Tibial nerve (tissue), 4 donors: ENCODE data around the gene PRDM5. TPM values are rescaled to one million over a fixed set of nuclear protein-coding genes. Genes with fewer than 3 reads are reported as not detected.

ENCODE experiments used
- DNase-seq, 2 donors: peaks; one replicate each; pipeline ENCODE4 v3.0.0-alpha.2; 2019; ENCODE audit warnings: low spot score in 2 of 2
- H3K27ac ChIP-seq, 4 donors: fragments of 200-600 bp; sonication (generic) in 3 of 4; one replicate each; pipeline ENCODE4 v1.5.1; 2017 to 2019; ENCODE audit warnings: mild to moderate bottlenecking in 1 of 4
- H3K27me3 ChIP-seq, 2 donors: fragments of 200-600 bp; sonication (generic) in 1 of 2; one replicate each; pipeline versions ENCODE4 v1.5.1 to v1.6.0; 2017 to 2019
- H3K36me3 ChIP-seq, 3 donors: fragments of 200-600 bp; sonication (generic); one replicate each; pipeline ENCODE4 v1.5.1; 2018 to 2019
- H3K4me1 ChIP-seq, 4 donors: fragments of 200-600 bp; sonication (generic) in 3 of 4; one replicate each; pipeline ENCODE4 v1.5.1; 2017 to 2019
- H3K4me3 ChIP-seq, 4 donors: fragments of 200-600 bp; sonication (generic) in 3 of 4; one replicate each; pipeline ENCODE4 v1.5.1; 2017 to 2019; ENCODE audit warnings: mild to moderate bottlenecking in 1 of 4, moderate library complexity in 1 of 4
- H3K9me3 ChIP-seq, 4 donors: fragments of 200-600 bp; sonication (generic) in 3 of 4; one replicate each; pipeline ENCODE4 v1.5.1; 2017 to 2019
- CTCF ChIP-seq, 5 experiments: fragments of 200-600 bp in 3 of 5; fragments of 450-650 bp in 2 of 5; sonication (generic) in 3 of 5; IDR thresholded peaks; one replicate each; pipeline ENCODE4 v1.5.1; 2016 to 2019; ENCODE audit warnings: antibody characterized with exemption in 5 of 5, mild to moderate bottlenecking in 3 of 5, moderate library complexity in 2 of 5
- EP300 ChIP-seq, 2 donors: sonication (generic); formaldehyde crosslinking; IDR thresholded peaks; one replicate each; pipeline ENCODE4 v1.6.1; 2017; ENCODE audit warnings: antibody characterized with exemption in 2 of 2, mild to moderate bottlenecking in 1 of 2
- POLR2A ChIP-seq, 2 donors: fragments of 450-650 bp; IDR thresholded peaks; one replicate each; pipeline ENCODE4 v1.6.1; 2017; ENCODE audit warnings: antibody characterized with exemption in 2 of 2, mild to moderate bottlenecking in 2 of 2, moderate library complexity in 2 of 2
- WGBS, 2 donors: methylation state at CpG; one replicate each; pipeline ENCODE4 v1.1.5; 2018; 5-methylcytosine and 5-hydroxymethylcytosine counted together
- total RNA-seq, 4 donors: library from RNA; depleted of rRNA; stranded (reverse); fragments of >200 nt; gene quantifications; one replicate each; pipeline ENCODE4 v1.1.0, GENCODE V29; 2016

PRDM5 gene
- total RNA-seq, 4 donors from 2014 or later = 18.9 to 46.3 (median 31.1) TPM

GRCh38 chr4:120870279-120870673 lies 52.2 kb downstream of the PRDM5 start:
- 82 to 88% methylated on average over 3 of the region's 3 CpGs for WGBS, 2 donors
- Histone ChIP-seq H3K27ac (no peak overlapping the region), H3K9me3 (no peaks in the 10 kb centered on the region), H3K4me1 (peaks cover 0 to 8% (median 4%) of the 10 kb centered on the region in 4 donors), H3K36me3 (no peaks in the 10 kb centered on the region), H3K27me3 (no peaks in the 10 kb centered on the region), H3K4me3 (no peak overlapping the region)
- no peak for TF ChIP-seq EP300 (IDR thresholded peaks at IDR 0.05)
- no peak for TF ChIP-seq CTCF (IDR thresholded peaks at IDR 0.05)
- TF ChIP-seq POLR2A (IDR thresholded peaks at IDR 0.05) = no peak
- DNase-seq = no peak

- DNase-seq = no peak
- 76 to 84% methylated on average over 5 of the region's 5 CpGs for WGBS, 2 donors
- Histone ChIP-seq H3K9me3 (no peaks in the 10 kb centered on the region), H3K4me3 (no peak overlapping the region), H3K4me1 (peaks cover 0 to 3% (median 1%) of the 10 kb centered on the region in 4 donors), H3K36me3 (no peaks in the 10 kb centered on the region), H3K27me3 (no peaks in the 10 kb centered on the region), H3K27ac (no peak overlapping the region)
- no peak for TF ChIP-seq POLR2A (IDR thresholded peaks at IDR 0.05)
- TF ChIP-seq CTCF (IDR thresholded peaks at IDR 0.05) = no peak
- no peak for TF ChIP-seq EP300 (IDR thresholded peaks at IDR 0.05)
These were observed 52.8 kb downstream of the PRDM5 start for GRCh38 chr4:120869613-120870278.

GRCh38 chr4:120867506-120867905 lies 55.0 kb downstream of the PRDM5 start:
- TF ChIP-seq EP300 (IDR thresholded peaks at IDR 0.05) = no peak
- no peak for TF ChIP-seq POLR2A (IDR thresholded peaks at IDR 0.05)
- TF ChIP-seq CTCF (IDR thresholded peaks at IDR 0.05) = no peak
- H3K4me3 ChIP-seq = no peak overlapping the region
- H3K27ac ChIP-seq = no peak overlapping the region
- no peaks in the 10 kb centered on the region for H3K36me3 ChIP-seq
- H3K4me1 ChIP-seq = no peaks in the 10 kb centered on the region
- no peak for DNase-seq
- H3K27me3 ChIP-seq = no peaks in the 10 kb centered on the region
- no peaks in the 10 kb centered on the region for H3K9me3 ChIP-seq

GRCh38 chr4:120865985-120866384 lies 56.5 kb downstream of the PRDM5 start:
- DNase-seq = no peak
- TF ChIP-seq CTCF (IDR thresholded peaks at IDR 0.05) (no peak), EP300 (IDR thresholded peaks at IDR 0.05) (no peak), POLR2A (IDR thresholded peaks at IDR 0.05) (no peak)
- Histone ChIP-seq H3K36me3 (no peaks in the 10 kb centered on the region), H3K9me3 (no peaks in the 10 kb centered on the region), H3K4me3 (no peak overlapping the region), H3K27ac (no peak overlapping the region), H3K27me3 (no peaks in the 10 kb centered on the region), H3K4me1 (no peaks in the 10 kb centered on the region)
- 83 to 89% methylated on average over 1 of the region's 1 CpG for WGBS, 2 donors

- Histone ChIP-seq H3K4me3 (no peak overlapping the region), H3K27me3 (no peaks in the 10 kb centered on the region), H3K27ac (no peak overlapping the region), H3K4me1 (no peaks in the 10 kb centered on the region), H3K36me3 (no peaks in the 10 kb centered on the region), H3K9me3 (no peaks in the 10 kb centered on the region)
- 93 to 98% methylated on average over 2 of the region's 2 CpGs for WGBS, 2 donors
- no peak for DNase-seq
- TF ChIP-seq POLR2A (IDR thresholded peaks at IDR 0.05) = no peak
- no peak for TF ChIP-seq CTCF (IDR thresholded peaks at IDR 0.05)
- TF ChIP-seq EP300 (IDR thresholded peaks at IDR 0.05) = no peak
These were observed 57.6 kb downstream of the PRDM5 start for GRCh38 chr4:120864969-120865368.
